HG03097 (cell line): ENCODE measurements around the gene RFC2.
"Not testable (repeated sequence)": the region's sequence is repeated elsewhere in the genome, so short reads cannot be mapped to it uniquely, and the experiment has no call there.

ENCODE experiments used
- ATAC-seq: cut with Tn5 transposase; IDR thresholded peaks from one replicate; pipeline ENCODE4 v1.9.1; 2021; ENCODE audit not compliant: unreplicated experiment, low FRiP score

RFC2 gene

DNA sequence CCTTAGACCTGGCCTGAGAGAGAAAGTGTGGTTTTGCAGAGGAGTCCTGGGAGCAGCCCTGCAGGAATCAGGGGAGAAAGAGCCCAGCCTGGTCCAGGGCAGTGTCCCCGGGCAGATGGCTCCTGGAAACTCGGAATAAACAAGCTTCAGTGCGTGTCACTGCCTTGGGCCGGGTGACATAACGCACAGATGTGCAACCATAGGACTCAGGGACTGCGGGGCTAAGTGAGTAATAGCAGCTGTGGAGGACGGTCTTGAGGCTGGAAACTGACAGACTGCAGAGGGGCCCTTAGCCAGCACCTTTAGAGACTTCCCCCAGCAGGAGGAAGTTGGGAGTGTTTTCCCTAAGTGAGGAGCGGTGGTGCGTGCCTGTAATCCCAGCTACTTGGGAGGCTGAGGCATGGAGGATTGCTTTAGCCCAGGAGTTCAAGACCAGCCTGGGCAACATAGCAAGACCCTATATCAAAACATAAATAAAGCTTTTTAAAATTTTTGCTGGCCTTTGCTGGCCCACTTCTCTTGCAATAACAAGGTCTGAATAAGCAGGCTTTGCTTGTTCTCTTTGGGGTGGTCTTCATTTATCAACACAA lies 29.8 kb upstream of the RFC2 start:
- ATAC-seq: no peak

DNA sequence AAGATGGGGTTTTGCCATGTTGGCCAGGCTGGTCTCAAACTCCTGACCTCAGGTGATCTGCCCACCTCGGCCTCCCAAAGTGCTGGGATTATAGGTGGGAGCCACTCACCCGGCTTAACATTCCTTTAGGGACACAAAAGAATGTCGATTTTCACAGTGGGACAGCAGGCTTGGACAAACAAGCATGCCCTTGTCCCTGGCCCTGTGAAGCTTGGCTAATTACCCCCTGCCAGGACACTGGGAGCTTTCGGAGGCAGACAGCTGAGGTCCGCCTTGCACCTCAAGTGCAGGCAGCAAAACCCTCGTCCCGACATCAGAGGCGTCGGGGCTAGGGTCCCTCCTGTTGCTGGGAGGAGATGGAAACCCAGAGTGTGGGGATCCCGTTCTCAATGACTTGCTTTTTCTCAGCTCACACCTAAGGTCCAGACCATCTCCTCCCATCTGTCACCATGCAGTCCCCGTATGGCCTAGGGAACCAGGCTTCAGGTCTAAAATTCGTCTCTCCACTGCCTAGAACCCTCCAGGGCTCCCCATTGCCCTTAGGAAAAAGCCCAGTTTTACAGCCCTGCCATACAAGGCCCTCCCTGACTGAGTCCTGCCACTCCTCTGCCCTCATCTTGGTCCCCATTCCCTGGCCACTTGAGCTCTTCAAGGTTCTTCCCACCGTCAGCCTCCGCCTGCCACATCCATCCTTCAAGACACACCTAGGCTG lies 28.7 kb upstream of the RFC2 start:
- no peak for ATAC-seq

DNA sequence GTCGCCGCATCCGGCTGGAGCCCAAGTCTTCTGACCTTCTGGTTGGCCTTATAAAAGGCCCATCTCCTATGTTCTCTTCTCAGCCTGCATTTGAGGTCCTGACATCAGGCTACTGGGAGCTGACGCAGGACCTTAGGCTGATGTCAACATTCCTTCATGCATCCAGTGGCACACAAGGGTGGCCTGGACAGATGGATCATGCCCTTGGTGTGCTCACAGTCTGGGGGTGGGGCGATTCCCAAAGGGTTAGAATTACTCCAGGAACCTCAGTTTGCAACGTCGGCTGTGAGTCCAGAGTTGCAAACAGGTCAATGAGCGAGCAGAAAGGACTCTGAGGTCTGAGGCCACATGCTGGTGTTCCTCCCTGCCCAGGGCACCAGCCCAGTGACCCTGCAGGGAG lies 26.8 kb upstream of the RFC2 start:
- ATAC-seq: no peak

DNA sequence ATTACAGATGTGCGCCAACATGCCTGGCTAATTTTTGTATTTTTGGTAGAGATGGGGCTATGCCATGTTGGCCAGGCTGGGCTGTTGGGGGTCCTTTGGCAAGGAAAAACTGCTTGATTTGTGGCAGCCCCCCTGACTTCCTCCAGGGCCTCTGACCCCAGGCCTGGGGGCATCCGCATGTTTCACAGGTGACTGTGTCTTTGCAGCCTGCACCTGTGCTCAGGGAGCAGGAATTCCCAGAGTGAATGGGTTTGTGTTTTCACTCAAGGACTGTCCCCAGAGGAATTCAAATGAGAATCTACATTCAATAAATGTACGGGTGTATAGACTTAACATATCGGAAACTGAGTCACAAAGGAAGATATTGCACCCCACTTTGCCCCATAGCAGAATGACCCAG lies 23.4 kb upstream of the RFC2 start:
- no peak for ATAC-seq

DNA sequence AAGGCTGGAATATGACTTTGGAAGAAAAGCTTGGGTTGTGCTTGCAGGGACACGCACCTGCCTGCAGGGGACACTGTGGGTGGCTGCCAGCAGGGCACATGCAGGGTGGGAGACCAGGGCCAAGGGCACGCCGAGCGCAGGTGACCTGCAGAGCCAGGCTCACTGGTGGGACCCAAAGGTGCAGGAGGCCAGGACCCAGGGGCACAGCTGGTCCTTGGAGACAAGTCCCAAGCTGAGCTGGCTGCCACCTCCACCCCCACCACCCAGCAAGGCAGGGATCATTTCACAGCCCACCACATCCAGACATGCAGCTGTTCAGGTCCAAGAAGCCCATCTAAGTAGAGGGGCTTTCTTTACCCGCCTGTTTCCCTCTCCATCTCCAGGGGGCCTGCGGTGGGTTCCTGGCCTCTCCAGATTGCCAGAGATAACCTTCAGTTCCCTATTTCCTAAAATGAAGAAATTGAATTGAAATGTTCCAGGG lies 21.2 kb upstream of the RFC2 start:
- no peak for ATAC-seq

DNA sequence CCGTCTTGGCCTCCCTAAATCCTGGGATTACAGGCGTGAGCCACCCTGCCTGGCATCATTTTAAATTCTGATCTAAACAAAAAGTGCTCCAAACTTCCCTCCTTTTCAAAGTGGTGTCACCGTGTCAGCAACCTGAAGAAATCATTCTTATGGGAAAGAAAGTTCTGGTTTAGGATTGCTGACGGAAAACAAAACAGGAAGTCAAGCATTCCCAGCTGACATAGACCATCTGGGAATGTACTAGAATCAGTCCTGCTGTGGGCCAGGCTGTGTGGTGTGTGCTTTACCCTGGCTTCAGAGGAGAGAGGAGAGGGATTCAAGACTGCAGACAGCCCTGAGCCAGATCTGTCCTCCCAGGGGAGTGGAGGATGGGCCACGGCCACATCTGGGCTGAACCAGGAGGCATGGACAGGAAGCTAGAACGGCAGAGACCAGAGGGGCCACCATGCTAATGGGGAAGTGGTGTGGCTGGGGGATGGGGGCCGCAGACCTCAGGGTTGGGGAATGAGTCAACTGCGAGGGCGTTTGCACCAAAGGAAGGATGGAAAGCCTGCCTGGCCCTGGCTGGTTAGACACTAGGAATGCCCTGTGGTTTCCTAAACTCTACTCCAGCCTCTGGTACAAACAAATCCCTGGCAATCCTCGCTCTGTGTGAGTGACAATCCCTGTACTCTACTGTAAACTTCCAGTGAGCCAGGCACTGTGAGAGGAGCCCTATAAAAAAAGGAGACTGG lies 18.3 kb upstream of the RFC2 start:
- ATAC-seq: peak; percentile 69

DNA sequence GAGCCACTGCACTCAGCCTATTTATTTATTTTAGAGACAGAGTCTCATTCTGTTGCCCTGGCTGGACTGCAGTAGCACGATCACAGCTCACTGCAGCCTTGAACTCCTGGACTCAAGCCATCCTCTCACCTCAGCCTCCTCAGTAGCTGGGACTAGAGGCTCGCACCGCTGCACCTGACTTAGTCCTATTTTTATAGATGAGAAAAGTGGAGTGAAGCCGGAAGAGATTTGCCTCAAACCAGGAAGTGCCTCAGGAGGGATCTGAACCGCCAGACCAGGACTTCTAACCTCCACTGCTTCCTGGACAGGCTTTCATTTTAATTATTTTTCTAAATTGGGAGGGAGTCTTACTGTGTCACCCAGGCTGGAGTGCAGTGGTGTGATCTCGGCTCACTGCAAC lies 17.5 kb upstream of the RFC2 start:
- ATAC-seq: no peak

DNA sequence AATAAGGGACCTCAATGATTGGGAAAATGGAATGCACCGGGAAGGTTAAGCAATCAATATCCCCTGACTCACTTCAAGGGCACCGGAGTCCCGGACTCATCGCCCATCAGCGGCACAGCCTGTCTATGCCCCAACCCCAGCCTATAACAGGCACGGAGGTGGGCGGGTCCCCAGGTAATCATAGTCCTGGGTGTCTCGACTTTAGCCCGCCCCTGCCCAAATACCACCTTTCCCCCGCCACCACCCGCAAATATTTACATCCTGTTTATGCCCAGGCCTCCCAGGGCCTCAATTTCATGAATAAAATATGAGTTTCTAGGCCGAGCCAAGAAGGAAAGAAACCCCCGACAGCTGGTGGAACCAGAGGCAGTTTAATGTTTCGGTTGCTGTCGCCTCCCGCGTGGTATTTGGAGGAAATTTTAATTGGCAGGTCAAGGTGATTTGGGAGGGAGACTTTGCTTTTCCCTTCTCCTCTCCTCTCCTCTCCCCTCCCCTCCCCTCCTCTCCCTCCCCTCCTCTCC lies 15.6 kb upstream of the RFC2 start:
- peak; percentile 48 for ATAC-seq

DNA sequence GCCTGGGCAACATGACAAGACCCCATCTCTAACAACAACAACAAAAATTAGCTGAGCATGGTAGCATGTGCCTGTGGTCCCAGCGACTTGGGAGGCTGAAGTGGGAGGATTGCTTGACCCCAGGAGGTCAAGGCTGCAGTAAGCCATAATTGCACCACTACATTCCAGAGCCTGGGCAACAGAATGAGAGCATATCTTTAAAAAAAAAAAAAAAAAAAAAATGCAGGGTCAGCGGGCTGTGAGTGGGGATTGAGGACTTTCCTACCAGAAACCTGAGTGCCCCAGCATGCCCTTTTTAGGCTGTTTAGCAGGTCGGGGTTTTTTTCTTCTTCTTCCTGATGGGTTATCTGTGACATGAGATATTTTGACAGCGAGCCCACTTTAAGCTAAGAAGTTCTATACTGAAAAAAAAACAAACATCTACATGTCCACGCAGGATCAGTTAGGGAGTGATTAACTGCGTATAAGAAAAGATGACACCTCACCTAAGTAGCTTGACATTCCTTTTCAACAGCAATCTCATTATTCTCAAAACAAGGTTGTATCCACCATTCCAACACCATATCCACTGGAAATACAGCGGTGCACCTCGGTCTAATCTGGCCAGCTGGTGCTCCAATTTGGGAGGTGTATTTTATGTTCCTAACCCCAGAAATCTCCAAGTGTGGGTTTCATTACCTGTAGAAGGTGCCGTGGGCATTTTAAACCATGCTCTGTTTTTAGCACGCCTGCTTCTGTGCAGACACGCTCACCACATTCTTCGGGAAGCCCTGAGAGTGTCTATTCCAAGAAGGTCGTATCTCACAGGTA lies 13.8 kb upstream of the RFC2 start:
- ATAC-seq: no peak

DNA sequence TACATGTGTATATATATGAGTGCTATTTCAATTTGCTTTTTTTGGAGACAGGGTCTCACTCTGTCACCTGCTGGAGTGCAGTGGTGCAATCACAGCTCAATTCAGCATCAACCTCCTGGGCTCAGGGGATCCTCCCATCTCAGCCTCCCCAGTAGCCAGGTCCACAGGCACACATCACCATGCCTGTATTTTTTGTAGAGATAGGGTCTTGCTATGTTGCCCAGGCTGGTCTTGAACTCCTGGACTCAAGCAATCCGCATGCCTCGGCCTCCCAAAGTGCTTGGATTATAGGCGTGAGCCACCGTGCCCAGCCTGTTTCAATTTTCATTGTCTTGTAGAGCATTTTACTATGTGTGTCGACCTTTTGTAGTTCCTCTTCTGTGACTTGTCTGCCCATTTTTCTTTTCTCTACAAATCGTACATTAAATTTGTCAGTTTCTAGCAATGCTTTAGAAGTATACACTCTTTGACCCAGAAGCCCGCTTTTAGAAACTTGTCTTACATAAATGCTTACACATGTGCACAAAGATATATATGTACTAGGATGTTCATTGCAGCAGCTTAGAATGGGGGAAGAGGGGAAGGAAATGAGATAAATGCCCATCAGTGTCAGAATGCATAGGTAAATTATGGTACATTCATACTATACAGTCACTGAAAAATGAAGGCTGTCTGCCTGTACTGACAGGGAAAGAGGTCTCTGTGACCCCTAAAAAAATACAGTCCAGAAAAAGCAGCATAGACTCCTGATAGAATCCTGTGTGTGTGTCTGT lies 12.2 kb upstream of the RFC2 start:
- ATAC-seq: no peak

DNA sequence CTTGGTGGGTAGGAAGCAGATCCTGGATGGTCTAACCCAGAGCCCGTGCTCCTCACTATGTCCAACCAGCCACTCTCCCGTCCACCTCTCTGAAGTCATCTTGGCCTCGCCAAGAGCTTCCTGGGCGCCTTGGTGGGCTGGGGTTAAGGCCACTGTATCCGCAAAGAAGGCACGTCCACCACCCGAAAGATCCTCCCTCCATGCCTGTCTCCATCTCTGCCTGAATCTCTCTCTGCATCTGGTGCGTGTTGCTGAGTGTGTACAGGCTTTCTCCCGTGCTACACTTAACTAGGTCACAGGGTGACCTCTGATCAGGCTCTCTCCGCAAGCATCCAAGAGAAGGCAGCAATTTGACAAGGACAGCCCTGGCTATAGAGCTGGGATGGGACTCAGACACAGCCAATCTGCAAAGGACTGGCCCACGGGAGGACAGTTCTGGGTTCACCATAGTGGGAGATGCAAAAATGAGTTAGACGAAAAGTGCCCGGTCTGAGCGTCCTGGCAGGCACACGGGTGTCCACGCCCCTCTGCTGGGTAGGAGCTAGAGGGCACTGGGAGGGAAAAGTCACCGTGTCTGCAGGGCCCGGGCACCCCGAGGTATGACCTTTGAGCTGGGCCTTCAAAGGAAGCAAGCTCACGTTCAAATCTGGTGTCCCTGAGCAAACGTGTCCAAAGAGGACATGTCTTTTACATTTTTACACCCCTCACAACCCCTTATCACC lies 9.4 kb upstream of the RFC2 start:
- ATAC-seq: no peak

DNA sequence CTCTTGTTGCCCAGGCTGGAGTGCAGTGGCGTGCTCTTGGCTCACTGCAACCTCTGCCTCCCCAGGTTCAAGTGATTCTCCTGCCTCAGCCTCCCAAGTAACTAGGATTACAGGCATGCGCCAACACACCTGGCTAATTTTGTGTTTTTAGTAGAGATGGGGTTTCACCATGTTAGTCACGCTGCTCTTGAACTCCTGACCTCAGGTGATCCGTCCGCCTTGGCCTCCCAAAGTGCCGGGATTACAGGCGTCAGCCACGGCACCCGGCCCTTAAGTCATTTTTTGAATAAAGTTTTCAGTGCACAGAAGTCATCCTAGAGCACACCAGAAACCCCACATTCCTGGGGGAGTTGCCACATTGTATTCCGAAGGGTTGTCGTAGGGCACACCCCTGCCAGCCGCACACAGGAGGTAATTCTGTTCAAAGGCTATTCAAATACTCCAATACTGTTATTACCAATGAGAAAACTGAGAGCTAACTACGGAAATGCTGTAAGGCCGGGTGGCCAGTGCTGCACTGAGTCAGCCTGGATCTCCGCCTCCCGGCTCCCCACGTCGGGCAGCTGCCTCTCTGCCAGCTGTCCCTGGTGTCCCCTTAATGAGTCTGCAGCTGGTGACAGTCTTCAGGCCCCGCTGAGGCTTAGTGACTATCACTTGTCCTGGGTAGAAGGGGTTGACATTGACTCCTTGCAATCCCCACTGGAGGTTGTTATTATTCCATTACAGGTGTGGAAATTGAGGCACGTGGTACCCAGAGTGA lies 8.6 kb upstream of the RFC2 start:
- ATAC-seq: no peak

DNA sequence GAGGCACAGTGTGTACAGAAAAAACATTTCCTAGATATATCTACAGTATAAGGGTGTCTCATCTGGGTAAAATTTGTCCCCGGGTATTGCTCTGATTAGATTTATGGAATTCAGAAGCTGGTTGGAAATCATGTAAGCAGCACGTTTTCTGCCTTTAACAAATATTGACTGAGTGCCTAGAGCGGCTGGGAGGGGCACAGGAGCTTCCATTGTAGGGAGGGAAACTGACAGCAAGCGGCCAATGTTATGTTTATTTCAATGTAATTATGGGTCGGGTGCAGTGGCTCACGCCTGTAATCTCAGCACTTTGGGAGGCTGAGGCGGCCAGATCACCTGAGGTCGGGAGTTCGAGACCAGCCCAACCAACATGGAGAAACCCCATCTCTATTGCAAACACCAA lies 4.4 kb upstream of the RFC2 start:
- ATAC-seq: no peak

DNA sequence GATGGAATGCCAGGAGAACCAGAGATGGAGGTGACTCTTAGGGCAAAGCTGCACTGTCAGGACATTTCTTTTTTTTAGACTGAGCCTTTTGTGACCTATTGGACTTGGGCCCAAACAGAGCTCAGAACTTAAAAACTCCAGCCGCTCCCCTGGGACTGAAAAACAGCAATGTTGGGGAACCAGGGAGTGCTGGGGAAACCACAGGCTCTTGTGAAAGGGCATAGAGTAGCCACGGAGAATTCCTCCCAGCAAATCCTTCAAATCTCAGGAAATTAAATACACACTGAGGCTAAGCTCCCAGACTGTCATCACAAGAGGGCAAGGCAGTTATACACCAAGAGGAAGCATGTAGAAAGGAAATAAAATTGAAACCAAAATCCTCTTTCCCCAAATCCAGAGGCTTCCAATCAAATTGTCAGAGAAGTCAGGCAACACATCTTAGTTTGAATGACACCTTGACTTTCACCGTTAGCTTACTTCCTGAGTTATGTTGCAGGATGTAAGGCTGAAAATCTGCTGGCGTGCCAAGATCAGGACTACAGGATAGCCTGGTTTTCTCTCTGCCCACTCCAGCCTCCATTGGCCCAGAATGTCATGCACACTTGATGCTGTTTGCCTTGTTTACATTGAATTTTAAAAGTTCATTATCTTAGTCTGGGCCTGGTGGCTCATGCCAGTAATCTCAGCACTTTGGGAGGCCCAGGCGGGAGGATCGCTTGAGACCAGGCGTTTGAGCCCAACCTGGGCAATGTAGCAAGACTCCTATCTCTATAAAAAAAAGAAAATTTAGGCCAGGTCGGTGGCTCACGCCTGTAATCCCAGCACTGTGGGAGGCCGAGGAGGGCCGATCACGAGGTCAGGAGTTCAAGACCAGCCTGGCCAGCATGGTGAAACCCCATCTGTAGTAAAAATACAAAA lies 2.6 kb upstream of the RFC2 start:
- no peak for ATAC-seq

DNA sequence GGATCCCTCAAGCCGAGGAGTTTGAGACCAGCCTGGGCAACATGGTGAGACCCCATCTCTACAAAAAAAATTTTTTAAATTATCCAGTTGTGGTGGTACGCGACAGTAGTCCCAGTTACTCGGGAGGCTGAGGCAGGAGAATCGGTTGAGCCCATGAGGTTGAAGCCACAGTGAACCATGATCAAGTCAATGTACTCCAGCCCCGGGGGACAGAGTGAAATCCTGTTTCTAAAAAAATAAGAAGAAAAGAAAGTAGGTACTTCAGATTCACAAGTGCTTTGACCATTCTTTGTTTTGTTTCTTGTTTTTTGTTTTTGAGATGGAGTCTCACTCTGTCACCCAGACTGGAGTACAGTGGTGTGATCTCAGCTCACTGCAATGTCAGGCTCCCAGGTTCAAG lies 1.3 kb upstream of the RFC2 start:
- ATAC-seq: not testable (repeated sequence)

DNA sequence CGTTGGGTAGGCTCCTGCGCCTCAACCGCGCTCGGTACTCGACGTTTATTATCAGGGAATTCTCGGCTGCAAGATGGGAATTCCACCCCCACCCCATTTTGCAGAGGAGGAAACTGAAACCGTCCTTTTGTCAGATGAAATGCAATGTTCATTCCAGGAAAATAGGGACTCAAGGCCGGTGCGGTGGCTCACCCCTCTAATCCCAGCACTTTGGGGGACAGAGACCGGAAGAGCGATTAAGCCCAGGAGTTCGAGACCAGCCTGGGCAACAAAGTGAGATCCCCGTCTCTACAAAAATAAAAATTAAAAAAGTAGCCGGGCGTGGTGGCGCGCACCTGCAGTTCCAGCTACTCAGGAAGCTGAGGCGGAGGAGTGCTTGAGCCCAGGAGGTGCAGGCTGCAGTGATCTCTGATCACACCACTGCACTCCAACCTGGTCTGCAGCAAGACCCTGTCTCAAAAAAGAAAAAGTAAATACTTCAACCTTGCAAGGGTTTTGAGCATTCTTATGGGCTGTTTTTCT lies 720 bp upstream of the RFC2 start:
- ATAC-seq: no peak

DNA sequence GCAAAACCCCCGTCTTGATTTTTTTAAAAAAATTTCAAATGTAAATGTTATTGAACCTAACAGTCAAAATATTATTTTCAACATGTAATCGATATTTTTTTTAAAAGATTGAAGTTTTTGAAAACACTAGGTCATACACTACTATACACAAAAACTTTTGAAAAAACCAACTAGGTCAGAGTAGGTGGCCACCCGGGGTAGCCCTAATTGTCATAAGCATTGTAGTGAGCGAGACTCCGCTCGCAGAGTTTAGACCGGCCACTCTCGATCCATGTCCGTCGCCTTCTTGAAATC lies 417 bp downstream of the RFC2 start:
- ATAC-seq: no peak

DNA sequence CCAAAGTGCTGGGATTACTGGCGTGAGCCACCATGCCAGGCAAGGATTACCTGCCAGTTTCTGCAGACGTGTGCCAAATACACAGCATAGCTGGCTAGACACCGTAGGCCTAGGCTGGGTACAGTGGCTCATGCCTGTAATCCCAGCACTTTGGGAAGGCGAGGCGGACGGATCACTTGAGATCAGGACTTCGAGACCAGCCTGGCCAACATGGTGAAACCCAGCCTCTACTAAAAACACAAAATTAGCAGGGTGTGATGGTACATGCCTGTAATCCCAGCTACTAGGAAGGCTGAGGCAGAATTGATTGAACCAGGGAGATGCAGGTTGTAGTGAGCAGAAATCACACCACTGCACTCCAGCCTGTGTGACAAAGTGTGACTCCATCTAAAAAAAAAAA lies 868 bp downstream of the RFC2 start:
- no peak for ATAC-seq
